Transverse colon (tissue), 4 donors: ENCODE measurements around the gene SLC16A3. TPM values are rescaled to one million over a fixed set of nuclear protein-coding genes. Genes with fewer than 3 reads are reported as not detected.

Source experiments
- DNase-seq: peaks from one replicate; pipeline ENCODE4 v3.0.0-alpha.2; 2019
- H3K27ac ChIP-seq, 4 donors: fragments of 200-600 bp; sonication (generic); 2 replicates each; pipeline ENCODE4 v1.5.1; 2016 to 2018; ENCODE audit warnings: inconsistent platforms in 4 of 4
- H3K27me3 ChIP-seq: fragments of 200-600 bp; sonication (generic); 2 replicates; pipeline ENCODE4 v1.5.1; 2017; ENCODE audit warnings: inconsistent platforms
- H3K36me3 ChIP-seq, 4 donors: fragments of 200-600 bp; sonication (generic); 2 replicates each; pipeline ENCODE4 v1.5.1; 2017 to 2019; ENCODE audit warnings: inconsistent platforms in 4 of 4
- H3K4me1 ChIP-seq, 4 donors: fragments of 200-600 bp; sonication (generic); 2 replicates each; pipeline ENCODE4 v1.5.1; 2017 to 2020; ENCODE audit warnings: inconsistent platforms in 4 of 4
- H3K4me3 ChIP-seq, 4 donors: fragments of 200-600 bp; sonication (generic); 1 replicate in 1 of 4; 2 replicates in 3 of 4; pipeline versions ENCODE4 v1.5.1 to v1.6.1; 2017 to 2019; ENCODE audit warnings: inconsistent platforms in 4 of 4
- H3K9me3 ChIP-seq, 2 donors: fragments of 200-600 bp; sonication (generic); 2 replicates each; pipeline ENCODE4 v1.5.1; 2017 to 2019; ENCODE audit warnings: inconsistent platforms in 2 of 2
- CTCF ChIP-seq, 5 experiments: fragments of 200-600 bp in 3 of 5; fragments of 450-650 bp in 2 of 5; sonication (generic) in 3 of 5; IDR thresholded peaks; 1 replicate in 2 of 5; 2 replicates in 3 of 5; pipeline ENCODE4 v1.5.1; 2016 to 2017; ENCODE audit warnings: antibody characterized with exemption in 5 of 5, inconsistent platforms in 3 of 5, mild to moderate bottlenecking in 2 of 5, moderate library complexity in 1 of 5
- EP300 ChIP-seq: sonication (generic); formaldehyde crosslinking; IDR thresholded peaks from one replicate; pipeline ENCODE4 v1.6.1; 2017; ENCODE audit warnings: antibody characterized with exemption, low read depth
- POLR2A ChIP-seq: fragments of 450-650 bp; IDR thresholded peaks from one replicate; pipeline ENCODE4 v1.6.1; 2016; ENCODE audit warnings: antibody characterized with exemption, mild to moderate bottlenecking, moderate library complexity
- POLR2AphosphoS5 ChIP-seq, 3 donors: sonication (generic); formaldehyde crosslinking; IDR thresholded peaks; one replicate each; pipeline ENCODE4 v1.6.1; 2016; ENCODE audit warnings: antibody characterized with exemption in 3 of 3
- WGBS, 2 donors: methylation state at CpG; one replicate each; pipeline ENCODE4 v1.1.5; 2018; ENCODE audit warnings: low coverage in 1 of 2; 5-methylcytosine and 5-hydroxymethylcytosine counted together
- in situ Hi-C, 4 donors: fragments of 200-750 bp; cut with MboI; loops; one replicate each; pipeline versions ENCODE4 v1.15.0 to v1.15.1; 2017; ENCODE audit warnings: low sequenced_read_pairs in 3 of 4, low pct_ligation_motif_present in 1 of 4, low pct_unique_long_range_greater_than_20kb in 1 of 4
- intact Hi-C: fragments of 100-400 bp; cut with DNase I; formaldehyde crosslinking; loops from one replicate; pipeline ENCODE4 v1.15.1; 2023; ENCODE audit warnings: low total_unique reads
- total RNA-seq, 4 donors: library from RNA; depleted of rRNA; stranded (reverse); fragments of >200 nt; gene quantifications; one replicate each; pipeline ENCODE4 v1.1.0, GENCODE V29; 2016

Gene SLC16A3
- total RNA-seq, 4 donors from 2014 or later: 11.5 to 105 (median 48.9) TPM

- in situ Hi-C loops: no loop called here
- Histone ChIP-seq H3K9me3 (no peaks in the 10 kb centered on the region), H3K27ac (peak overlapping the region; percentile 90 to 95 (median 92)), H3K27me3 (no peaks in the 10 kb centered on the region), H3K4me3 (peak overlapping the region in 3 of 4 donors; percentile 54 to 75 (median 63)), H3K4me1 (peaks cover 21 to 47% (median 43%) of the 10 kb centered on the region in 4 donors), H3K36me3 (no peaks in the 10 kb centered on the region)
- no peak for DNase-seq
- WGBS, 2 donors: 68% methylated on average over 16 of the region's 18 CpGs; no CpG with 5 or more reads in 1 of the 2 donors
- intact Hi-C loops: no loop called here
- TF ChIP-seq EP300: no peak
- TF ChIP-seq POLR2AphosphoS5 (IDR thresholded peaks at IDR 0.05): no peak
- TF ChIP-seq POLR2A: no peak
- TF ChIP-seq CTCF (IDR thresholded peaks at IDR 0.05): no peak
Measured at GRCh38 chr17:82227629-82228277, 1.1 kb upstream of the SLC16A3 start.

- H3K36me3 ChIP-seq: no peaks in the 10 kb centered on the region
- H3K9me3 ChIP-seq: no peaks in the 10 kb centered on the region
- peaks cover 21 to 47% (median 44%) of the 10 kb centered on the region in 4 donors for H3K4me1 ChIP-seq
- TF ChIP-seq EP300 (no peak), POLR2A (peak; percentile 84), POLR2AphosphoS5 (IDR thresholded peaks at IDR 0.05) (peak; percentile 48 to 88 (median 72))
- intact Hi-C loops: no loop called here
- H3K27me3 ChIP-seq: no peaks in the 10 kb centered on the region
- H3K27ac ChIP-seq: peak overlapping the region; percentile 90 to 95 (median 92)
- 10% methylated on average over 42 of the region's 63 CpGs; no CpG with 5 or more reads in 1 of the 2 donors for WGBS, 2 donors
- in situ Hi-C loops: no loop called here
- peak; percentile 80 for DNase-seq
- peak overlapping the region; percentile 50 to 75 (median 58) for H3K4me3 ChIP-seq
Measured at GRCh38 chr17:82228278-82228841, 482 bp upstream of the SLC16A3 start.

GRCh38 chr17:82229698-82230608 lies 1.1 kb downstream of the SLC16A3 start:
- 35 to 55% methylated on average over 6 to 20 of the region's 28 CpGs for WGBS, 2 donors
- intact Hi-C loops: no loop called here

More at GRCh38 chr17:82229698-82230608, 1.1 kb downstream of the SLC16A3 start:
- Histone ChIP-seq H3K4me1 (peaks cover 21 to 50% (median 46%) of the 10 kb centered on the region in 4 donors), H3K4me3 (peak overlapping the region; percentile 54 to 94 (median 69)), H3K36me3 (no peaks in the 10 kb centered on the region), H3K27me3 (no peaks in the 10 kb centered on the region), H3K9me3 (no peaks in the 10 kb centered on the region), H3K27ac (peak overlapping the region; percentile 90 to 95 (median 92))
- in situ Hi-C loops: no loop called here
- TF ChIP-seq POLR2A (no peak), CTCF (IDR thresholded peaks at IDR 0.05) (no peak), POLR2AphosphoS5 (IDR thresholded peaks at IDR 0.05) (no peak), EP300 (no peak)
- DNase-seq: peak; percentile 27
